Right hindlimb (tissue), 1 donor: ENCODE data around the gene CYP27C1.
"Not testable (repeated sequence)": the region's sequence is repeated elsewhere in the genome, so short reads cannot be mapped to it uniquely, and the experiment has no call there.

Experiments
- DNase-seq: peaks from one replicate; pipeline ENCODE4 v3.0.0-alpha.2; 2018

The CYP27C1 gene

DNA sequence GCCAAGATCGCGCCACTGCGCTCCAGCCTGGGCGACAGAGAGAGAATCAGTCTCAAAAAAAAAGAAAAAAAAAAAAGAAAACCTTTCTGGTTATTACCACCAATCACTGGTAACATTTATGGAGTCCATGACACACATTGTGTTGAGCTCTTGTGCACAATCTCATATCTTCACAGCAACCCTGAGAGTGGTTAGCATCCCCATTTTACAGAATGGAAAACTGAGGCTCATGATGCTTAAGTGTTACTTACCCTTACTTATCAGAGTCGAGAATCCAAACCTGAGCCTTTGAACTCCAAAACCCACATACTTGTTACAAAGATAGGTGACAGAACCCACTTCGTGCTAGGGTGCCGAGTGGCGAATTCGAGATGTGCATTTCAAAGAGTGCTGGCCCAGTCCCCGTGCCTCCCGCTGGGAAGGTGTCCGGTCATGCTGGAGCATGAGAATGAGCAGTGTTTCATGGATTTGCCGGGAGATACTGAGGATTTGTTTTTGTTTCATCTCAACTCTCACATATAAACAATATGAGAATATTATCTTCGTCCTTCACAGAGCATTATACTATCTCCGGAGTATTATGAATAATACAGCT is 50.9 kb downstream of the CYP27C1 start:
- DNase-seq, result no peak

DNA sequence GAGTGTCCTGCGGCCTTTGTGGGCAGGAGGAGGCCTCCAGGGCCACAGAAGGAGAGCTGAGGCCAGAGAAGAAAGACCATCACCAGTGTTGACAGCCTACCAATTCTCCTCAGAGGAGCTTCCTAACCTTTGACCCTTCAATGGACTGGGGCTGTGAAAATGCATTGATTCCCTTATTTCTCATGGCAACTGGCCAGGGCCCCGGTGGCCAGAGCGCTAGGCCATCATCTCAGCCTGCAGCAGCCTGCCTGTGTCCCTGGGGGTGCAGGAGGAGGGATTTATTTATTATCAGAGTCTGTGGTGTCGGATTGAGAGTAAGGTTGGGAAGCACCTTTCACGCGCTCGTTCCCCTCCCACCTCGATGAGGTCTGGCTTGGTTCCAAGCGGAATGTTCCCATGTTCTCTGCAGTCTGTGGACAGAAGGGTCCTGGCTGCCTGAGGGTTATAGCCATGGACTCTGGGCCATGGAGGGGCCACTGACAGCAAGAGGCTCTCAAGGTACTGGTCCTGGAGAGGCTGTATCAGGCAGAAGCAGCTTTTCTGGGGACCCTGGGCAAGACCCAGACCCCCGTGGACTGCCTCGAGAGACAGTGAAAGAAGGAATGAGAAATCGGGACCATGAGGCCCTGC is 53.8 kb downstream of the CYP27C1 start:
- DNase-seq, result peak; percentile 16

GRCh38 chr2:127165539-127165935 is 54.6 kb downstream of the CYP27C1 start:
- DNase-seq, result peak; percentile 24

DNA sequence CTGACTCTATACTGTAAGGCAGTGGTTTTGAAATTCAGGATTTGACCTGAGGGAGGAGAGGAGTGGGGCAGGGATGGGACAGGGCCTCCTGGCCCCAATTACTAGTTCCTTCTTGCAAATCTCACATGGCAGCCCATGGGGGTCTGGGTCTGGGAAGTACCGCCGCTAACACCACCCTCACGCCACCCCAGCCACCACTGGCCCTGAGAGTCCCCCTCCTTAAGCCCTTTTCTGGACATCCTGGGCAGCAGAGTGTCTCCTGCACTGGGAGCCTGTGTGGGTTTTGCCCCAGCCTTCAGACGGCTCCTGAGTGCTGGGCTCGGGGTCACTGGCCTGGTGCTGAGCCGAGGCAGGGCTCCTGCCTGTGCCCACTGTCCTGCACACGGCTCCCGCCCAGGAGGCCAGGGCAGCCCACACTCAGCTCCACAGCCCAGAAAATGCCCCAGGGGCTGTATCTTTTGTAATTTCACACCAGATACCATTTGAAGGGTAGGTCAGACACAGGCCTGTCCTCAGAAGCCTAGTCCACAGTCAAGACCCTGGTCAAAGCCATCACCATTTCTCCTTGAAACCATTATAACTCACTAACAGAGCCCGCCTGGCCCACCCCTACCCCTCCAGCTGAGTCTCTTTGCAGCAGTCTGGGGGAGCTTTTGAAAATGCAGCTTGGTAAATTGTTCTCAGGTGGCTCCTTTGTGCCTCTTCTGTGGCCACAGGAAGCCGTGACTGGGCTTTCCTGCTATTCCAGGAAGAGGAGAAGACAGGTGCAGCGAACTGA is 55.1 kb downstream of the CYP27C1 start:
- no peak for DNase-seq

- DNase-seq, result no peak
Measured at GRCh38 chr2:127163921-127164320, 56.2 kb downstream of the CYP27C1 start.

DNA sequence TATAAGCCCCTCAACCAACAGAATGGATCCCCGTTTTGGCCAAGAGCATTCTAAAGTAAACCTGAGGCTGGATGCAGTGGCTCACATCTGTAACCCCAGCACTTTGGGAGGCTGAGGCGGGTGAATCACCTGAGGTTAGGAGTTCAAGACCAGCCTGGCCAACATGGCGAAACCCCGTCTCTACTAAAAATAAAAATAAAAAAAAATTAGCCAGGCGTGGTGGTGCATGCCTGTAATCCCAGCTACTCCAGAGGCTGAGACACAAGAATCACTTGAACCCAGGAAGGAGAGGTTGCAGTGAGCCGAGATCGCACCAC is 57.1 kb downstream of the CYP27C1 start:
- not testable (repeated sequence) for DNase-seq

DNA sequence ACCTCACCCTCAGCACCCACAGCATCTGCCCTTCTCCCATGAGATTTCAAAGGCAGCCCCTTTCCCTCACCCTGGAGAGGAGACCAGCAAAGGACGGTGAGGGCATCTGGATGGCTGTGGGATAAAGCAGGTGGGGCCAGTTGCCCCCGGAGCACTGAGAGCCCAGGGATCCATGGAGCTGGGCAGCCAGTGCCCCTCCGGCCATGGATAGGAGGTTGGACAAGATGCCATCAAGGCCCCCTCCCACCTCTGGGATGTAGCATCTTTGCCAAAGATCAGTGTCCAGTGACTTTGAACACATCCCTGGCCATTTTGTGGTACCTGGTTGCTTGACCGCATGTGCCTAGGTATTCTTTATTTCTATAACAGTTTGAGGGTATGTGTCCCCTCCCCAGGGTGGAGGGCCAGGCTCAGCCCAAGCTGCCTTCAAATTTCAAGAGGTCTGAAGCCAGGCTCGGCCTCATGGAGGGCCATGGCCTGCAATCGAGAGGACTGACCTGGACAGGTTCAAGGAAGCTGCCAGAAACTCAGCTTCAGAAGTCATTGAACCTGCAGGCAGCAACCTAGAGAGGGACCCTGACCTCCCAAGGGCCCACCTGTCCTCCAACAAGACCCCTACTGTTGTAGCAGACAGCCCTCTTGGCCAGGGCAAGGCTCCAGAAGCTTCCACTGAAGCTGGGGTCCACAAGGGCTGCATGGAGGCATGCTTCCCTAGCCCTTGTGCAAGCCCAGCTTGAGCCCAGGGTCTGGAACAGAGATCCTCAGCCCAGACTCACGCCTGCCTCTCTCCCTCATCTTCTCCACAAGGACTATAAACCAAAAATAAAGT is 57.6 kb downstream of the CYP27C1 start:
- no peak for DNase-seq

DNA sequence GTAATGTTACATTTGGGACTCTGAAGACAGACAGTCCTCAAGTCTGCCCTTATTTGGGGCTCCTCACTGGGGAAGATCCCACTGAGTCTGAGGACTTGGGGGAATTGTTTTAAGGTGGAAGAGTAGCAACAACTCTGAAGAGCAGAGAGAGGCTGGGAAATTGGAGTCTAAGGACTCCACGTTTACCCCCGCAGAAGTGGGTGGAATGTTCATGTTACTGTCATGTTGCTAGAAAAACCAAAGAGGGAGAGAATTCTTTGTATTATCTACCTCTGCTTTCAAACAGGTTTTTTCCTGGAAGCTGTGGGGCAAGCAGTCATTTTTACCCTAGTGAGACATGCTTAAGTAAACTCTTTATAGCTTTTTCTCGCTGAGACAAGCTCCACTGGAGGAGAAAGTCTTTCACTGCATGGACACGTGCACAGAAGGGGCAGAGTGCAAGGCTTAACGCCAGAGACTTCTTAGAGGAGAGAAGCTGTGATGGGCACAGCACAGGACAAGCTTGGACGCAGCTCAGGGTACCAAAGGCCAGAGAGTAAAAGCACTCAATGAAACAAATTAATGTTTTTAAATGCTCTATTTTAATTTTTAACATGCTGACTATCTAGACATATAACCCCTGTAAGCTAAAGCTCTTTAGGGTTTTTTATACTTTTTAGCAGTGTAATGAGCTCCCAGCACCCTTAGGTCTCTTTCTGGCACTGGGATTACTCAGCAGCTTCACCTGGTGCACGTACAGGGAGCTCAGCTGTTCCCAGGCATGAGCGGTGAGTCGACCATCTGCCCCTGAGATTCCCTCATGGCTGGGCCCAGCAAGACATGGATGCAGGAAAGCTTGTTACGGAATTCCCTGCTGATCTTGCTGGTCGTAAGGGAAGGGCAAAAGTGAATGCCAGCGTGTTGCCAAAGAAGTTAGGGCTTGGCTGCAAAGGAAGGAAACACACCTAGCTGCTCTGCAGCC is 58.6 kb downstream of the CYP27C1 start:
- DNase-seq, result no peak

DNA sequence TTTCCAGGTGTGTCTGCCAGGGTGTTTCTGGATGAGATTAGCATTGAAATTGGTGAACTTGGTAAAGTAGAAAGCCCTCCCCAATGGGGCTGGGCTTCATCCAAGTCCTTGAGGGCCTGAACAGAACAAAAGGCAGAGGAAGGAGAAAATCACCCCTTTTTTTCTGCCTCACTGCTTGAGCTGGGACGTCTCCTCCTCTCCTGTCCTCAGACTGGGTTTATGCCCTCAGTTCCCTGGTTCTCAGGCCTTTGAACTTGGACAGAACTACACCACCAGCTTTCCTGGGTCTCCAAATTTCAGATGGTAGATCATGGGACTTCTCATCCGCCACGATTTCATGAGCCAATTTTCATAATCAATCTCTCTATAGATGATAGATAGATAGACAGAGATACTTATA is 59.4 kb downstream of the CYP27C1 start:
- DNase-seq, result no peak

DNA sequence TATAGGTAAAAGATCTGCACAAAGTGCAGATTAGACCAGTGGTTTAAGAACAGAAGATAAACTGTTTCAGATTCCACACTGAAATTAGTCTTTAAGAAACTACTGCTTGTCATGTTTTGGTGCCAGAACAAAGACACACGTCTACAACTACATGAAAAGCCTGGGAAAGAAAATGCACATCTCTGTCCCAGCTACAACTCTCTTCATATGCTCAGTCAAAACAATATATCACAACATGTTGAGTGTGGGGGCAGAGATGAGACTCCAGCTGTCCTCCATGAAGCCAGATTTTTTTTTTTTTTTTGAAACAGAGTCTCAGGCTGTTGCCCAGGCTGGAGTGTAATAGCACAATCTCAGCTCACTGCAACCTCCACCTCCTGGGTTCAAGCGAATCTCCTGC is 60.6 kb downstream of the CYP27C1 start:
- no peak for DNase-seq

DNA sequence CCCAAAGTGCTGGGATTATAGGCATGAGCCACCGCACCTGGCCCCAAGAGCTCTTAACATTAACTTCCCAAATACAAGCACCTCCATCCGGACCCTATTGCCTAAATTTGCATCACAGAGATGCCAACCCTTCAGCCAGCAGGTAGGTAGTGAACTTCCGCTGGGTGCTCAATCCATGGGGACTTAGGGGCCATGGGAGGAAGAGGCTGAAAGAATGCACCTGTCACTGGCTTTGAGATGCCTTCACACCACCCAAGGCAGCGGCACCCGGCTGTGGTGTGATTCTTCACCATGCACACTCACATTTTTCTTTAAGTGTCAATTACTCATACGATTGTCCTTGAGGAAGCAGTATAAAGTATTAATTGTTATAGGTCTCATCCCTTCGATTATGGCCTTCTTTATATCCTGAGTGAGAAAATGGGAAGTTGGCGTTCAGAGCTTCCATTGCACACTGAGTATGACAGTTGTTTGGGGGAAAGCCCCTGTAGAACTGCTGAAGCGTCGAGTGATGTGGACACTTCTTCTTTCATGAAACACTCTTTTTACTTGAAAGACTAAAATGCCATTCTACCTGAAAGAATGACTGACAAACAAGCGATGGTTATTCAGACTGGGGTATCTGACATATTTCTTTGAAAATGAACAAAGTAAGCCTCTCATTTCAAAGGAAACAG is 61.3 kb downstream of the CYP27C1 start:
- DNase-seq, result peak; percentile 6

DNA sequence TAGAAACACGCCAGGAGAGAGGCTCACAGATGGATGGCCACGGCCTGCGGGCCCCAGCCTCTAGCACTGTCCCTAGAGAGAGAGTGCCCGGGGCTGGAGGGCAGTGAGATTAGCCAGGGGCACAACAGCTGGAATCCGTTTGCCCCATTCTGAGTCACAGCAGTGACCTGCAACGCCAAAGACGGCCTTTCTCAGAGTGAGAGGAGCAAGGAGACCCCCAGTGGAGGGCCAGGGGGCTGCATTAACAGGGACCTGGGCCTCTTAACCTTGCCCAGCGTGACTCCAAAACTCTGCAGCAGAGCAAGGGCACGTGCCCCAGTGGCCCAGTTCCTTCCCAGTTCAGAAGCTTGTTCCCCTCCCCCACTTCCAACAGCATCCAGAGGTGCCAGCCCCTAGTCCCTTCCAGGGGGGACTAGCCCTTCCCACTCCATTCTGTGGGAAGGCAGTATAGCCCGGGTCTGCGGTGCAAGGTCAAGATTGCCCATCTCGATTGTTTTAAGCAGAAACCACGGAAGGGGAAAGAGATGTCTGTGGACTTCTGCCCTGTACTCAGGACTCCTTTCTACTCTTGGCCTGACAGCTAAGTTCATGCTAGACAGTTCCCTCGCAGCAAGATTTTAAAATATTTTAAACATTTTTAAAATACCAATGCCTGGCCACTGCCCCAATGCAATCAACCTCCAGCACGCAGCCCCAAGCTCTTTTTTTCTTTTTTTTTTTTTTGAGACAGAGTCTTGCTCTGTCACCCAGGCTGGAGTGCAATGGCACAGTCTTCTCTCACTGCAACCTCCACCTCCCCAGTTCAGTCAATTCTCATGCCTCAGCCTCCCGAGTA is 62.2 kb downstream of the CYP27C1 start:
- DNase-seq, result peak; percentile 32

DNA sequence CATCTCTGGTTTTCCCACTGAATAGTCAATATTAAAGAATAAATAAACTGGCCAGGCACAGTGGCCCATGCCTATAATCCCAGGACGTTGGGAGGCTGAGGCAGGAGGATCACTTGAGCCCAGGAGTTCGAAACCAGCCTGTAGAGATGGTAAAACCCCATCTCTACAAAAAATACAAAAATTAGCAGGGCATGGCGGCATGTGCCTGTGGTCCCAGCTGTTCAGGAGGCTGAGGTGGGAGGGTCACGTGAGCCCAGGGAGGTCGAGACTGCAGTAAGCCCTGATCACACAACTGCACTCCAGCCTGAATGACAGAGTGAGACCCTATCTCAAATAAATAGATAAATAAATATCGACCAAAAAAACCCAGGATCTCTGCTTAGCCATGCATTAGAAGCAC is 63.0 kb downstream of the CYP27C1 start:
- no peak for DNase-seq

DNA sequence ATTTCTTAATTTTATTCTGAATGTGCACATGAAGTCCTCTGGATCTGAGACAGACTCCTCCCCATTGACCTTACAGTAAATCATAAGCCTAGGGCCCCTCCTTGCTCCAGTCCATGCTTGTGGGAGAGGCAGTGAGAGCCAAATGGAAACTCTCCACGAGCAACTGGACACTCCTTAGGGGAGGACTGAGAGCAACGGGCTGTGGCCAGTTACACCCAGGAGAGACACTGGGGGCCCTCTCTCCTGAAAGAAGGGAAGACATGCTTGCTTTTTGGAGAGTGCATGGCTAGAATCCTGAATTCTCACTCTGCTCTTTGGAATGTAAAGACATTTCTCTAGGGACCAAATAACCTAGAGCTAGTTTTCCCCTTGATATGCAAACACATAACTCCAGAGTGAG is 64.2 kb downstream of the CYP27C1 start:
- DNase-seq, result peak; percentile 87

GRCh38 chr2:127155028-127155581 is 65.0 kb downstream of the CYP27C1 start:
- DNase-seq, result peak; percentile 68

- DNase-seq, result peak; percentile 13
Measured at GRCh38 chr2:127154396-127154795, 65.7 kb downstream of the CYP27C1 start.

- peak; percentile 20 for DNase-seq
Measured at GRCh38 chr2:127153691-127154158, 66.4 kb downstream of the CYP27C1 start.

- DNase-seq, result no peak
Measured at GRCh38 chr2:127150996-127151395, 69.1 kb downstream of the CYP27C1 start.

DNA sequence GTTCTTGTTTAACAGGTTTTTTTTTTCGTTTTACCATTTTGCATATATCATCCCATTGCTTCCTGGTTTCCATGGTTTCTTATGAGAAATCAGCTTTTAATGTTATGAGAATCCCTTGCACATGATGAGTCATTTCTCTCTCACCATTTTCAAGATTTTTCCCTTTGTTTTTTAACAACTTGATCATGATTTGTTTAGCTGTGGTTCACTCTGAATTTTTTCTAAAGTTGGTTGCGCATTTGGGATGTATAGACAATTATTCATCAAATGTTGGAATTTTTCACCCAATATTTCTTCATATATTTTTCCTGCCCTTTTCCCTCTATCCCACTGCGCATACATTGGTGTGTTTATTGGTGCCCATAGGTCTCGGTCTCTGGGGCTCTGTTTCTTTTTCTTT is 70.7 kb downstream of the CYP27C1 start:
- DNase-seq, result no peak

- peak; percentile 65 for DNase-seq
Measured at GRCh38 chr2:127146820-127147502, 73.1 kb downstream of the CYP27C1 start.
